GM18502 (cell line): ENCODE data around the gene DUSP22.
A peak's percentile ranks its signal among the peaks of the same experiment; 100 is the strongest.

Source experiments
- ATAC-seq: cut with Tn5 transposase; IDR thresholded peaks from one replicate; pipeline ENCODE4 v1.9.1; 2021; ENCODE audit warnings: mild to moderate bottlenecking; ENCODE audit not compliant: unreplicated experiment, poor library complexity

The DUSP22 gene

GRCh38 chr6:347232-347631 lies 54.9 kb downstream of the DUSP22 start:
- ATAC-seq, result peak; percentile 88

- no peak for ATAC-seq
Measured at GRCh38 chr6:347951-348859, 55.9 kb downstream of the DUSP22 start.

GRCh38 chr6:348860-349396 lies 56.6 kb downstream of the DUSP22 start:
- ATAC-seq, result no peak

GRCh38 chr6:349491-349921 lies 57.2 kb downstream of the DUSP22 start:
- ATAC-seq, result no peak

- no peak for ATAC-seq
Measured at GRCh38 chr6:350371-350770, 58.1 kb downstream of the DUSP22 start.

GRCh38 chr6:351011-351866 lies 59.0 kb downstream of the DUSP22 start:
- no peak for ATAC-seq

GRCh38 chr6:351867-352289 lies 59.6 kb downstream of the DUSP22 start:
- no peak for ATAC-seq

GRCh38 chr6:352474-352873 lies 60.2 kb downstream of the DUSP22 start:
- ATAC-seq, result no peak

- no peak for ATAC-seq
Measured at GRCh38 chr6:352896-353470, 60.7 kb downstream of the DUSP22 start.

GRCh38 chr6:353642-354614 lies 61.6 kb downstream of the DUSP22 start:
- no peak for ATAC-seq

GRCh38 chr6:354631-355280 lies 62.5 kb downstream of the DUSP22 start:
- no peak for ATAC-seq

- ATAC-seq, result peak; percentile 35
Measured at GRCh38 chr6:355373-356208, 63.3 kb downstream of the DUSP22 start.

GRCh38 chr6:356828-357251 lies 64.6 kb downstream of the DUSP22 start:
- ATAC-seq, result peak; percentile 55

- peak; percentile 4 for ATAC-seq
Measured at GRCh38 chr6:357261-357790, 65.0 kb downstream of the DUSP22 start.

GRCh38 chr6:357791-358341 lies 65.6 kb downstream of the DUSP22 start:
- ATAC-seq, result no peak

- ATAC-seq, result no peak
Measured at GRCh38 chr6:358432-358831, 66.1 kb downstream of the DUSP22 start.

GRCh38 chr6:358847-359246 lies 66.6 kb downstream of the DUSP22 start:
- no peak for ATAC-seq
